GM18517 (cell line): ENCODE measurements around the gene ADCK1.

ENCODE experiments used
- ATAC-seq: cut with Tn5 transposase; IDR thresholded peaks from one replicate; pipeline ENCODE4 v1.9.1; 2021; ENCODE audit warnings: mild to moderate bottlenecking, moderate library complexity; ENCODE audit not compliant: unreplicated experiment

ADCK1 gene

DNA sequence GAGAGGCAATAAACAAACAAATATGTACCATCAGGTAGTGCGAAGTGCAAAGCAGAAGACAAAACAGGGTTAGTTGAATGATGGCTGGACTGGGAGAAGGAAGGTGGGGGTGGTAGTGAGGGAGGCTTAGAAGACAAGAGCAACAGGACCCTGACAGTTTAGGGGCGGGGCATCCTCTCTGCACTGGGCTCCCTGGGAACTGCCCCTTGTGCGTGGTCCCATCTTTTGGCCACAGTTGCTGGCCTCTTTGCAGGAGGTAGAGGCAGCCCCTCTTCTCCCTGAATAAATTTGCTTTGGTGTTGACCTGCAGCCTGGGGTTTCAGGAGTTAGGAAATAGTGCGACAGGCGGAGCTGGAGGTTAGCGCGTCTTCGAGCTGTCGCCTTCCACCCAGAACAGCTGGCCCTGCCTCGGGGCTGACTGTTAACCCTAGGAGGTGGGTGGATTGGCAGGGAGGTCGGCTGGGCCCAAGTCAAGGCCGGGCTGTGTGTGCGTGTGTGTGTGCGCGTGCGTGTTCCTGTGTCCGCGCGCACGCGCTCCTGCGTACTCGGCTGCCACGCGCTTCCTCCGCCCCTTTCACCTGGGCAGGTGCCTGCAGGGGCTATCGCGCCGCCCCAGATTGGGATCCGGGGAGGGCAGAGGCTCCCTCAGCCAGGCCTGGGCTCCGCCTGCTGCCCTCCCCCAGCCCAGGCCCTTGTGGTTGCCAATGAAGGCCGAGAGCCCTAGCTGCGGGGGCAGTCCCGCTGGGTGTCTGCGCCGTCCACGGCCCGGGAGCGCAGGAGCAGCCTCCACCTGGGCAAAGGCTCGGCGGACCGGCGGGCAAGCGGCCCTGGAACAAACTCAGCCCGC lies 180.8 kb downstream of the ADCK1 start:
- no peak for ATAC-seq
